Upper lobe of left lung (tissue), 4 donors: ENCODE data around the gene RHBDL1.

Source experiments
- CTCF ChIP-seq, 6 experiments: fragments of 450-650 bp in 4 of 6; fragments of 200-600 bp in 2 of 6; sonication (generic) in 2 of 6; IDR thresholded peaks; one replicate each; pipeline ENCODE4 v1.5.1; 2016 to 2019; ENCODE audit warnings: antibody characterized with exemption in 6 of 6
- POLR2A ChIP-seq, 4 donors: fragments of 450-650 bp; IDR thresholded peaks; one replicate each; pipeline ENCODE4 v1.5.1; 2016 to 2017; ENCODE audit warnings: antibody characterized with exemption in 4 of 4, mild to moderate bottlenecking in 2 of 4
- POLR2AphosphoS5 ChIP-seq, 2 donors: sonication (generic); formaldehyde crosslinking; IDR thresholded peaks; one replicate each; pipeline ENCODE4 v1.5.1; 2017; ENCODE audit warnings: antibody characterized with exemption in 2 of 2

GRCh38 chr16:685967-686366 lies 10.5 kb downstream of the RHBDL1 start:
- TF ChIP-seq CTCF (IDR thresholded peaks at IDR 0.05) (peak in 2 of 6 experiments; percentile 26 to 35), POLR2A (IDR thresholded peaks at IDR 0.05) (no peak), POLR2AphosphoS5 (IDR thresholded peaks at IDR 0.05) (no peak)
